HG03196 (cell line): ENCODE results near the gene ZMAT5.

Experiments used
- ATAC-seq: cut with Tn5 transposase; IDR thresholded peaks from one replicate; pipeline ENCODE4 v1.9.1; 2021; ENCODE audit not compliant: unreplicated experiment

ZMAT5 gene

DNA sequence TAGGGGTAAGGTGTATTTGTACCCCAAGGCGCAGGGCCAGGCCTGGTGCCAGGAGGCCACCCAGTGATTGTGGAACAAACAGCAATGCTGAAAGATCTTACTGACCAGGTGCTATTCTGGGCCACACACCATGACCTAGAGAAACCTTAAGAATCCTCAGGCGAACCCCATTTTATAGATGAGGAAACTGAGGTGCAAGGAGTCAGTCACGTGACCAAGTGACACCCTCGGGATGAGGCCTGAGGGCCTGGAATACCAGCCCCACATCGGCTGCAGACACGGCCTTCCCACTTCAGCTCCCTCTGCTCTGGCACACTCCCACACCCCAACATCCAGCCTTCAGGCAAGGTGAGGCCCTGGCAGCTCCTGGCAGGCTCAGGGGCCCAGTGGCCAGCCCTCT, 33.9 kb downstream of the ZMAT5 start:
- no peak for ATAC-seq

DNA sequence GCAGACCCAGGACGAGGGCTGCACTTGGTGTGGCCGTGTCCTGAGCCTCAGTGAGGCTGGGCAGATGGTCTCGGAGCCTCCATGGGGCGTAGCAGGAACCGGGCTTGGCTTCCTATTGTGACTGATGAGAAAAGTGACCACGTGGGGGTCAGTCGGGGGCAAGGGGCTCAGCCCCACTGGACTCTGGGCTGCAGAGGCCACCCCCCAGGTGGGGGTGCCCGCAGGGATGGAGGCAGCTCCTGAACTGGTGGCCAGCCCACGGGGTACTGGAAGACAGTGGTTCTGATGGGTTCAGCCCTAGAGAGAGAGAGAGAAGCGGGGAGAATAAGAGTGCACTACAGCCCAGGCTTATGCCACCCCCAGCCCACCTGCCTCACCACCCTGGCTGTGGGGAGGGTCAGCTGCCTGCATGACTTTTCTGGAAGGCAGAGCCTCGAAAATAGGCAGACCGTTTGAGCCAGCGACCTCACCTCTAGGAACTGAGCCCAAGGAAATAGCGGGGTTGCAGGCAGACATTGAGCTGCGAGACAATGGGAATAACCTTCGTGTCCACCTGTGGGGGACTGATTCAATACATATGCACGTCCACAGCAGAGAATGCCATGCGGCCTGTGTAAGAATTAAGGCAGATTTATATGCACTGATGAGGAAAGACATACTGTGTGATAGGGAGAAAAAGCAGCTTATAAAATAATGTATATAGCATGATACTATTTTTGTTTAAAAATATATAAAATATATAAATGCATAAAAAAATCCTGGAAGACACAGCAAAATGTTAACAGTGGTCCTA, 35.6 kb downstream of the ZMAT5 start:
- no peak for ATAC-seq

- no peak for ATAC-seq
These were observed 37.6 kb downstream of the ZMAT5 start for GRCh38 chr22:29729161-29729560.

DNA sequence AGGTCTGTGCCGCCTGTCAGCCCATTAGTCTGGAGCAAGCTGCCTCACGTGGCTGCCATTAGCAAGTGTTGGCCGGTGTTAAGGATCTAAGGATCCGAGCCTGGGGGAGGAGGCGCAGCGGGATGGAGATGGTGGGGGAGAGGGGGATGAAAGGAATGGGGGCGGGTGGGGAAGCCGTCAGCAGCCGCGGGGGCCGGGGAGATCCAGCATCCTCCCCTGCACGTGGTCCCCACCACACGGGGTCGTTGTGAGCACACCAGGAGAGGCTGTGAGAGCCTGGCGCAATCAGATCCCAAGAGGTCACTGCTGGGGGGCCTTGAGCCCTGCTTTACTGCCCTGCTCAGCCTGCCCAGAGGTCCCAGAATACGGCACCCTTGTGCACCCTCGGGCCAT, 39.7 kb downstream of the ZMAT5 start:
- ATAC-seq: no peak

DNA sequence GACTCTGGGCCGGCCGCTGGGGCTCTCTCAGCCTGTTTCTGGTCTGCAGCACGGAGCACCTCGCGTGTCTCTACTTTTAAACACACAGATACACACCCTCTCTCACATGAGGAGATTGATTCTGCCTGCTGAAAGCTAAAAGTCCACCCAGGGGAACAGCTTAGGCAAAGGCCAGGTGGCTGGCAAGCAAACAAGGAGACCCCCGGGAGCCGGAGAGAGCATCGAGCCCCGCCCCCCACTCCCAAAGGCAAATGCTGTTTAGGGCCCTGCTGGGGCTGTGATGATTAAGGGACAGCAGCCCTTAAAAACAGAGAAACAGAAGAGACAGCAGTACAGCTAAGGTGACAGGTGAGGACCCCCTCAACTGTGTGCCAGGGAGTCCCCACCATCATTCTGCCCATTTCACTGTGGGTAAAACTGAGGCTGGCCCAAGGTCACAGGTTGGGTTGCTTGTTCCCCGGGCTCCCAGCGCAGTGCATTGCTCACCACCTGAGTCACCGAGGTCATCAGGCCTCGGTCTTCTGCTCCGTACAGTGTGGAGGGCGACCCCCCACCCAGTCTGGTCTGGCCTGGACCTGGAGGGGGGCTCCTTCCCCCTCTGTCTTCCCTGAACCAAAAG, 40.2 kb downstream of the ZMAT5 start:
- ATAC-seq: no peak

- ATAC-seq: no peak
These were observed 40.7 kb downstream of the ZMAT5 start for GRCh38 chr22:29726106-29726505.

DNA sequence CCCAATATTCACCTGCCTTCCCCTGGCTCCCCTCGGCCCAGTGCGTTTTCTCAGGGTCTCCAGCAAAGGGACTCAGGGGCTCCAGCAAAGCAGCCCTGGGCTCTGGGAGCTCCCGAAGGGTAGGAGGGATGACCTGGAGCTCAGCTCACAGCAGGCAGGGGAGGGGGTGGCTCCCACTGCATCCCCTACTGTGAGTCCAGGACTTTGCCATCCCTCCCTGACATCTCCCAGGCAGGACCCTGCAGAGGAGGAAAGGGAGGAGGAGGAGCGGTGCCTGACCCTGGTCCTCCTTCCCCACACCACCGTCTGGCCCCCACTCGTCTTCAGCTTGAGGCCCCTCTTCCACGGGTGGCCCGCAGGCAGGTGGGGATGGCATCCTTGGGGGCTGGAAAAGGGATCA, 42.0 kb downstream of the ZMAT5 start:
- ATAC-seq: no peak

GRCh38 chr22:29723766-29724165, 43.0 kb downstream of the ZMAT5 start:
- ATAC-seq: no peak

DNA sequence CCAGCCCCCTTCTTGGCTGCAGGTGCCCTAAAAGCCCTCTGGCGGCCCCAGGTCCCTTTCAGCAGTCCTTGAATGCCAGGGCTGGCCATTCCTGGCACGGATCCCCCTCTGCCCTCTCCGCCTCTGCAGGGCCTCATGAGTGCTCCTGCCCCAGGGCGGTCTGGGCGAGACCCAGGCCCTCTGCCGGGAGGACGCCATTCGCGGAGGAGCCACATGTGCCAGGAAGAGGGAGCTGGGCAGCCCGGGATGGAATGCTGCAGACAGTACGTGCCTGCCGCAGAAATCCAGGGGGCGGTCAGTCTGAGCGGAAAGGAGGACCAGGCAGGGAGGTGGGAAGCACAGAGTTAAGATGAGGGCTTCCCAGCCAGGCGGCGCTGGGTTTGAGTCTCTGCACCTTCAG, 44.2 kb downstream of the ZMAT5 start:
- no peak for ATAC-seq

GRCh38 chr22:29722151-29722550, 44.7 kb downstream of the ZMAT5 start:
- no peak for ATAC-seq

DNA sequence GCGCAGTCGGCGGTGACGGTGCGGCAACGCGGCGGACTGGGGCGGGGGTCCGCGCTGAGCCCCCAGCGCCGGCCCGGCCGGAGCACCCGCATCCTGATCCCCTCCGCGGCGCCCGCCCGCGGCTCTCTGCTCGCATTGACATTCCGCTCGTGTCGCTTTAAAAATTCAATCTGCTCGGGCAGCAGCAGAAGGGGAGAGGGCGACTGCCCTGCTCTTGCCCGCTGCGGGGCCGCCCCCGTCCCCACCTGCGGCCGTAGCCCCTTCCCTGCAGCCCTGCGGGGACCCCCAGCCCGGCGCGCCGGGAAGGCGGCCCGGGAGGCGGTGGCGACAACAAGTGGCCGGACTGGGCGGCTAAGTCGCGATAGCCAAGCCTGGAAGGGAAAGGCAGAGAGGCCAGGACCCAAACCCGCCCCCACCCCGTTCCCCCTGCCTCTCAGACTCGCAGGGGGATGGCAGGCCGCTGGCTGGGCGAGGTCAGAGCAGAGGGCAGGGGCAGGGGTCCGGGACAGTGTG, 45.9 kb downstream of the ZMAT5 start:
- ATAC-seq: no peak

- no peak for ATAC-seq
These were observed 46.7 kb downstream of the ZMAT5 start, which contains the start of gene CABP7 for GRCh38 chr22:29719899-29720645. Gene CABP7 (plus strand): TSS chr22:29720003. CDS start chr22:29720425, 422 bp downstream.

DNA sequence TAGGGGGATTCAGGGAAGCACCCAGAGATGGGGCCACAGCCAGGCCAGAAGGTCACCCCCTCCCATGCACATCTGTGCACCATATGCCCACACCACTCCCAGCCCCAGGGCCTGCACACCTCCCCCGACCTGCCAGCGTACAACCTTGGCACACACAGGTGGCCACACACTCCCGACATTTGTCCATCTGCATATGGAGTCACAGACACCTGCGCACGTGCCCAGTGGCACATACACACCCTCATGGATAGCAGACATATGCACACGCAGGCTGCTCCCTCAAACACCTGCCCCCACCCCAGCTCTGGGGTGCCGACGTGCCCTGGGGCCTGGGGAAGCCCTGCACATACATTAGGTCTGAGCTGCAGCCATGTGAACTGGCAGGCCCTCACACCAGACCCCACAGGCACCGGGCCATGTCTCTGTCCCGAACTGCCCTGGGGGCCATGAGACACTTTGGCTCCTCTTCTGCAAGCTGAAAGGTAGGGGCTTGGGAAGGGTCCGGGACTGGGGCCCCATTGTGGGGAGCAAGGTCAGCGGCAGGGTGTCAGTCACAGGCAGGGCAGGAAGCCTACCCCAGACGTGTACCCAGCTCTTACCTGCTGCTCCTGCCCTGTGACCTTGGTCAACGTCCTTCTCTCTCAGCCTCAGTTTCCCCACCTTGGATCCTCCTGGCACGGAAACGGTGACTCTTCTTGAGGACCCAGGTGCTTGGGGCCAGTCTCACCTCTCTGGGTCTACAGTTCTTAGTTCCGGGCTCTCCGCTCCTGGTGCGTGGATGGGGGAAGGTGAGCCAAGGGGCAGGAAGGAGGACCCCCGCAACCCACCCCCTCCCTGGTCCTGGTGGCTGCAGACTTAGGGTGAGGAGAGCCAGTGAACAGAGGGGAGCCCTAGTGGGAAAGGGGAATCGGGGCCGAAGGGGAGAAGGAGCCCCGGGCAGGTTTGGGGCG, 47.6 kb downstream of the ZMAT5 start:
- ATAC-seq: no peak

GRCh38 chr22:29717789-29718188, 49.0 kb downstream of the ZMAT5 start:
- no peak for ATAC-seq

DNA sequence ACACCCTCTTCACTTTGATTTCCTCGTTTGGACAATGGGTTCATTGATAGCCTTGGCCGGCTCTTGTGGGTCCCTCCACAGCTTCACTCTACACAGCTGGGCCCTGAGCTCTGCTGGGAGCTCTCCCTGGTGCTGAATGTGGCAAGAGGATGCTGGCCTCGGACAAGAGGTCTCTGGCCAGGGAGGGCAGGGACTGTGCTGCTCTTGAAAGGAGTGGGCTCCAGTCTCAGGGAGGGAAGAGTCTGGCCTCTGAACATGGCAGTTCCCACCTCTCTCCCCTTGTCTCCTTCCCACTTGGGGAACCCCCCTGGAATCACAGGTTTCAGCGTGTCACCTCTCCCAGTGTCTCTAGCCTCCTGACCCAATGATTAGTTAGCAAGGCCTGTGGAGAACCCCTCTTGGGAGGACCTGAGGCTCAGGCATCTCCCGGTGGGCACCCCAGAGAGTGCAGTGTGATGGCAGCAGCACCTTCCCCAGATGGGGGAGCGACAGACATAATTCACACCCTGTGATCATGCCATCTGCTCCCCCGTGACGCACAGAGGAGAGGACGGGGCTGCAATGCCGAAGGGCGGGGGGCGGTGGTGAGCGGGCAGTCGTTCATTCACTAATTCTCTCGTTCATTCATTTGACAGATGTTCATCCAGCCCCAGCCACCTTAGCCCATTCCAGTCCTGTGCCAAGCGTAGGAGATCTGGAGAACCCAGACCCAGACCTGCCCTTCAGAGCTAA, 49.8 kb downstream of the ZMAT5 start:
- no peak for ATAC-seq

DNA sequence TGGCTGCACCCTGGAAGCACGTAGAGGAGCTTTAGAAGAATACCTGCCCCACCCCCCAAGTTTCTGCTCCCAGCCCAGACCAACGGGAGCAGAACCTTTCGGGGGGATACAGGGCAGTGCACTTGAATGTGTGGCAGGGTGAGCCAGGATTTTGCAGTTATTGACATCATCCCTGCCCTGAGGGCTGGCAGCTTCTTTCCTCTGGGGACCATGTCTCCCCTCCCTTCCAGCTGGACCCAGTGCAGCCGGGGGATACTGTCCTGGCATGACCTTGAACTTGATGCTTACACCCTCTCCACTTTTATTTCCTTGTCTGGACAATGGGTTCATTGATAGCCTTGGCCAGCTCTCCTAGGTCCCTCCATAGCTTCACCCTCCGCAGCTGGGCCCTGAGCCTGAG, 51.1 kb downstream of the ZMAT5 start:
- ATAC-seq: no peak

GRCh38 chr22:29715240-29715639, 51.6 kb downstream of the ZMAT5 start:
- no peak for ATAC-seq

DNA sequence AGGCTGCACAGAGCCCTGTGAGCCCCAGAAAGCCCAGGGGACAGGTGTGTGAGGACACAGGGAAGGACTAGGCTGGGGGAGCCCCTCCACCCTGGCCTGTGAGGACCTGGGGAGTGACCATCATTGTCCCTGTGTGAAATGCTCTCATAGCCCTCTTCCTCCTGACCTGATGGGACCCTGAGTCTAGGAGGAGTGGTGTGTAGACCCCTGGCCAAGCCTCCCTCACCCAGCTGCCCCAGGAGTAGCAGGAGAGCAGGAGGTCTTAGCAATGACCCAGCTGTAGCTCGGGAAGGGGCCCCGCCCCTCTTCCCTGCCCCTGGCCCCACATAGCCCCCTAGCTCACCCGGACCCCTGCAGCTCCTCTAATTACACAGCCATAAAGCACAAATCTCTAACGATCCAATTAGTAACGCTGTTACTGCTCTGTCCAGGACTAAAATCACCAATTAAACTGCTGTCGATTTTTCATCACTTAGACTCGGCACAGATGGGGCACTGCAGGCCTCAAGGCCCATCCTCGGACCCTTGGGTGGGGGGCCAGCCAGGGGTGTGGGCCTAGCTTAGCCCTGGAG, 53.6 kb downstream of the ZMAT5 start:
- no peak for ATAC-seq

DNA sequence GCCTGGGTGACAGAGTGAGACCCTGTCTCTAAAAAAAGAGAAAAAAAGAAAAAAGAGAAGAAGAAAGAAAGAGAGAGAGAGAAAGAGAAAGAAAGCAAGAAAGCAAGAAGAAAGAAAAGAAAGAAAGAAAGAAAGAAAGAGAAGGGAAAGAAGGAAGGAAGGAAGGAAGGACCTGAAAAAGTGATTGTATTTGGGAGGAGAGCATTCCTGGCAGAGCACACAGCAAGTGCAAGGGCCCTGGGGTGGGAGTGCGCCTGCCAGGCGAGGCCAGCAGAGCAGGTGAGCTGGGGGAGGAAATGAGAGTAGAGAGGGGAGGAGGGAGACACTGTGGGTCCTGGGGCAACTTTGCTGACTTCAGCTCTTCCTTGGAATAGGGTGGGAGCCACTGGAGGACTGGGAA, 54.7 kb downstream of the ZMAT5 start:
- no peak for ATAC-seq
